Measurements from ENCODE around the gene THBS1. TPM values are rescaled to one million over a fixed set of nuclear protein-coding genes. Genes with fewer than 3 reads are reported as not detected.

THBS1 gene
- total and polyA plus RNA-seq, 3 experiments from 2014 or later = 0.72 to 6.9 (median 6.6) TPM

GRCh38 chr15:39621976-39622375, 41.1 kb downstream of the THBS1 start:
- Mint-ChIP-seq H3K27me3 (peaks cover 0 to 2% of the 10 kb centered on the region in 2 donors), H3K27ac (peak overlapping the region; percentile 25 to 100 (median 100)), H3K36me3 (peaks cover 0 to 23% (median 3%) of the 10 kb centered on the region in 3 donors), H3K4me3 (peak overlapping the region in 3 of 7 donors; percentile 0 to 17 (median 2)), H3K4me1 (peaks cover 59 to 65% (median 64%) of the 10 kb centered on the region in 3 donors), H3K9me3 (peaks cover 0 to 5% (median 0%) of the 10 kb centered on the region in 5 donors)
- DNase-seq = no peak
- Histone ChIP-seq H3K4me1 (ENCODE audit: insufficient read depth, low read length) (peaks cover 47% of the 10 kb centered on the region), H3K9me3 (ENCODE audit: low read length) (no peaks in the 10 kb centered on the region), H3K36me3 (ENCODE audit: insufficient read depth, low read length) (no peaks in the 10 kb centered on the region), H3K4me3 (ENCODE audit: low read length) (no peak overlapping the region), H3K27ac (ENCODE audit: low read depth, low read length) (no peak overlapping the region), H3K27me3 (ENCODE audit: insufficient read depth, low read length, poor library complexity, severe bottlenecking) (no peaks in the 10 kb centered on the region)
- CTCF ChIA-PET = interaction anchor here (0.9 to 5.4 kb wide), 10 partner anchors 11 to 922 kb away, joined by 4 to 38 read pairs (median 5); partner anchors contain the start of gene THBS1
- POLR2A ChIA-PET = interaction anchor here (2.4 kb wide), 1 partner anchor 28 kb away, joined by 8 read pairs; no protein-coding TSS in a partner anchor

- H3K4me3 ChIP-seq (ENCODE audit: low read length) = no peak overlapping the region
Observed at GRCh38 chr15:39622660-39623516, 42.0 kb downstream of the THBS1 start.

GRCh38 chr15:39623529-39623931, 42.7 kb downstream of the THBS1 start:
- Histone ChIP-seq H3K27ac (ENCODE audit: low read depth, low read length) (peak overlapping the region; percentile 77), H3K27me3 (ENCODE audit: insufficient read depth, low read length, poor library complexity, severe bottlenecking) (no peaks in the 10 kb centered on the region), H3K4me1 (ENCODE audit: insufficient read depth, low read length) (peaks cover 62% of the 10 kb centered on the region), H3K9me3 (ENCODE audit: low read length) (no peaks in the 10 kb centered on the region), H3K4me3 (ENCODE audit: low read length) (no peak overlapping the region), H3K36me3 (ENCODE audit: insufficient read depth, low read length) (no peaks in the 10 kb centered on the region)
- peak overlapping the region; percentile 98 to 100 (median 100) for H3K27ac Mint-ChIP-seq
- DNase-seq = peak; percentile 11 to 87 (median 46)
- ChIA-PET POLR2A (interaction anchor here (0.5 to 2.7 kb wide), 11 partner anchors 14 to 151 kb away, joined by 3 to 13 read pairs (median 6); no protein-coding TSS in a partner anchor), CTCF (interaction anchor here (0.8 to 5.4 kb wide), 21 partner anchors 12 to 1169 kb away, joined by 3 to 38 read pairs (median 4); partner anchors contain the start of genes FAM98B and THBS1)
- H3K36me3 Mint-ChIP-seq = peaks cover 1 to 20% (median 3%) of the 10 kb centered on the region in 3 donors
- H3K27me3 Mint-ChIP-seq = peaks cover 0 to 2% of the 10 kb centered on the region in 2 donors
- H3K4me1 Mint-ChIP-seq = peaks cover 73 to 80% (median 78%) of the 10 kb centered on the region in 3 donors
- peaks cover 0 to 5% (median 0%) of the 10 kb centered on the region in 5 donors for H3K9me3 Mint-ChIP-seq
- H3K4me3 Mint-ChIP-seq = peak overlapping the region; percentile 31 to 93 (median 87)

More at GRCh38 chr15:39622660-39623516, 42.0 kb downstream of the THBS1 start:
- Histone ChIP-seq H3K36me3 (ENCODE audit: insufficient read depth, low read length) (no peaks in the 10 kb centered on the region), H3K9me3 (ENCODE audit: low read length) (no peaks in the 10 kb centered on the region), H3K27ac (ENCODE audit: low read depth, low read length) (peak overlapping the region; percentile 33), H3K4me1 (ENCODE audit: insufficient read depth, low read length) (peaks cover 56% of the 10 kb centered on the region), H3K27me3 (ENCODE audit: insufficient read depth, low read length, poor library complexity, severe bottlenecking) (no peaks in the 10 kb centered on the region)
- Mint-ChIP-seq H3K4me3 (peak overlapping the region; percentile 31 to 93 (median 79)), H3K36me3 (peaks cover 0 to 25% (median 3%) of the 10 kb centered on the region in 3 donors), H3K27me3 (peaks cover 0 to 2% of the 10 kb centered on the region in 2 donors), H3K4me1 (peaks cover 68 to 74% (median 73%) of the 10 kb centered on the region in 3 donors), H3K9me3 (peaks cover 0 to 5% (median 0%) of the 10 kb centered on the region in 5 donors), H3K27ac (peak overlapping the region; percentile 98 to 100 (median 100))
- no peak for DNase-seq
- ChIA-PET POLR2A (interaction anchor here (0.5 to 2.7 kb wide), 9 partner anchors 13 to 152 kb away, joined by 3 to 13 read pairs (median 6); no protein-coding TSS in a partner anchor), CTCF (interaction anchor here (0.8 to 5.4 kb wide), 23 partner anchors 12 to 1169 kb away, joined by 3 to 38 read pairs (median 4); partner anchors contain the start of genes FAM98B and THBS1)

GRCh38 chr15:39624806-39625205, 43.9 kb downstream of the THBS1 start:
- POLR2A ChIA-PET = interaction anchor here (0.6 to 2.7 kb wide), 8 partner anchors 13 to 197 kb away, joined by 3 to 13 read pairs (median 6); no protein-coding TSS in a partner anchor
- H3K36me3 Mint-ChIP-seq = peaks cover 1 to 15% (median 3%) of the 10 kb centered on the region in 3 donors
- Histone ChIP-seq H3K9me3 (ENCODE audit: low read length) (no peaks in the 10 kb centered on the region), H3K4me3 (ENCODE audit: low read length) (no peak overlapping the region), H3K36me3 (ENCODE audit: insufficient read depth, low read length) (no peaks in the 10 kb centered on the region), H3K27ac (ENCODE audit: low read depth, low read length) (peak overlapping the region; percentile 77), H3K27me3 (ENCODE audit: insufficient read depth, low read length, poor library complexity, severe bottlenecking) (no peaks in the 10 kb centered on the region), H3K4me1 (ENCODE audit: insufficient read depth, low read length) (peaks cover 75% of the 10 kb centered on the region)
- H3K27ac Mint-ChIP-seq = peak overlapping the region; percentile 98 to 100 (median 100)
- H3K27me3 Mint-ChIP-seq = peaks cover 0 to 2% of the 10 kb centered on the region in 2 donors
- peak overlapping the region; percentile 62 to 93 (median 87) for H3K4me3 Mint-ChIP-seq
- H3K9me3 Mint-ChIP-seq = peaks cover 0 to 3% (median 0%) of the 10 kb centered on the region in 5 donors
- peaks cover 86 to 91% (median 89%) of the 10 kb centered on the region in 3 donors for H3K4me1 Mint-ChIP-seq
- DNase-seq = peak; percentile 17 to 91 (median 70)
- CTCF ChIA-PET = interaction anchor here (0.5 to 5.4 kb wide), 13 partner anchors 9 to 132 kb away, joined by 3 to 38 read pairs (median 6); partner anchors contain the start of gene THBS1

GRCh38 chr15:39625451-39625850, 44.6 kb downstream of the THBS1 start:
- no peak overlapping the region for H3K4me3 ChIP-seq (ENCODE audit: low read length)
- Mint-ChIP-seq H3K4me3 (peak overlapping the region; percentile 9 to 93 (median 87)), H3K9me3 (peaks cover 0 to 1% (median 0%) of the 10 kb centered on the region in 5 donors), H3K4me1 (peaks cover 92 to 95% (median 92%) of the 10 kb centered on the region in 3 donors), H3K36me3 (peaks cover 1 to 14% (median 3%) of the 10 kb centered on the region in 3 donors), H3K27me3 (peaks cover 0 to 2% of the 10 kb centered on the region in 2 donors), H3K27ac (peak overlapping the region; percentile 98 to 100 (median 100))
- no peaks in the 10 kb centered on the region for H3K9me3 ChIP-seq (ENCODE audit: low read length)
- no peak for DNase-seq
- no peaks in the 10 kb centered on the region for H3K27me3 ChIP-seq (ENCODE audit: insufficient read depth, low read length, poor library complexity, severe bottlenecking)
- H3K36me3 ChIP-seq (ENCODE audit: insufficient read depth, low read length) = no peaks in the 10 kb centered on the region
- ChIA-PET POLR2A (interaction anchor here (0.9 to 2.7 kb wide), 4 partner anchors 14 to 149 kb away, joined by 3 to 12 read pairs (median 4); no protein-coding TSS in a partner anchor), CTCF (interaction anchor here (0.5 to 5.4 kb wide), 12 partner anchors 9 to 1062 kb away, joined by 3 to 38 read pairs (median 6); partner anchors contain the start of gene THBS1)
- peaks cover 82% of the 10 kb centered on the region for H3K4me1 ChIP-seq (ENCODE audit: insufficient read depth, low read length)
- peak overlapping the region; percentile 77 for H3K27ac ChIP-seq (ENCODE audit: low read depth, low read length)

GRCh38 chr15:39625856-39626255, 45.0 kb downstream of the THBS1 start:
- peak overlapping the region; percentile 98 to 100 (median 100) for H3K27ac Mint-ChIP-seq
- peak overlapping the region in 6 of 7 donors; percentile 10 to 91 (median 83) for H3K4me3 Mint-ChIP-seq
- H3K4me1 Mint-ChIP-seq = peaks cover 95 to 99% (median 96%) of the 10 kb centered on the region in 3 donors
- Histone ChIP-seq H3K27ac (ENCODE audit: low read depth, low read length) (peak overlapping the region; percentile 77), H3K27me3 (ENCODE audit: insufficient read depth, low read length, poor library complexity, severe bottlenecking) (no peaks in the 10 kb centered on the region), H3K4me3 (ENCODE audit: low read length) (no peak overlapping the region), H3K9me3 (ENCODE audit: low read length) (no peaks in the 10 kb centered on the region), H3K4me1 (ENCODE audit: insufficient read depth, low read length) (peaks cover 86% of the 10 kb centered on the region), H3K36me3 (ENCODE audit: insufficient read depth, low read length) (no peaks in the 10 kb centered on the region)
- CTCF ChIA-PET = interaction anchor here (1.1 to 5.4 kb wide), 9 partner anchors 10 to 1062 kb away, joined by 3 to 38 read pairs (median 7); partner anchors contain the start of gene THBS1
- H3K36me3 Mint-ChIP-seq = peaks cover 1 to 16% (median 3%) of the 10 kb centered on the region in 3 donors
- H3K27me3 Mint-ChIP-seq = peaks cover 0 to 2% of the 10 kb centered on the region in 2 donors
- peaks cover 0 to 1% (median 0%) of the 10 kb centered on the region in 5 donors for H3K9me3 Mint-ChIP-seq
- no peak for DNase-seq
- POLR2A ChIA-PET = interaction anchor here (1.2 to 1.5 kb wide), 2 partner anchors 14 to 149 kb away, joined by 3 to 6 read pairs; no protein-coding TSS in a partner anchor
